Panc1 (cell line): ENCODE measurements around the gene DEGS2.

ENCODE experiments used
- CTCF ChIP-seq: fragments of 450-650 bp; IDR thresholded peaks from 2 replicates; pipeline ENCODE4 v1.5.1; 2017; ENCODE audit warnings: mild to moderate bottlenecking
- REST ChIP-seq, 2 experiments: IDR thresholded peaks; 2 replicates each; pipeline ENCODE4 v1.6.1; 2011 to 2012; ENCODE audit warnings: low read depth in 2 of 2, control low read depth in 1 of 2, low read length in 1 of 2, mild to moderate bottlenecking in 1 of 2, moderate library complexity in 1 of 2; ENCODE audit not compliant: insufficient read depth in 1 of 2
- SIN3A ChIP-seq: IDR thresholded peaks from 2 replicates; pipeline ENCODE4 v1.6.1; 2012; ENCODE audit warnings: low read depth, mild to moderate bottlenecking, low read length, moderate library complexity, borderline replicate concordance; ENCODE audit not compliant: insufficient read depth

- TF ChIP-seq CTCF (no peak), REST (IDR thresholded peaks at IDR 0.05; ENCODE audit: insufficient read depth in 1 of 2, low read depth in 2 of 2, low read length in 1 of 2) (no peak), SIN3A (no peak)
Observed at GRCh38 chr14:100144645-100144995, 14.8 kb downstream of the DEGS2 start.
